B cell (primary cell): Measurements from ENCODE around the gene ABCB1. TPM values are rescaled to one million over a fixed set of nuclear protein-coding genes. Genes with fewer than 3 reads are reported as not detected.
A peak's percentile ranks its signal among the peaks of the same experiment; 100 is the strongest.

Experiments
- ATAC-seq: fragments of 200-7000 bp; cut with Tn5 transposase; one replicate; pipeline ENCODE4 v1.10.0; 2021; ENCODE audit warnings: low read depth, mild to moderate bottlenecking, moderate number of reproducible peaks, moderate library complexity
- CTCF ChIA-PET: fragments of 350-600 bp; sonication (Branson Sonifier 250); formaldehyde crosslinking; loops from one replicate; lab custom pipeline; 2021; ENCODE audit warnings: antibody characterized with exemption, inconsistent platforms; lab: Charles Lee
- POLR2A ChIA-PET: fragments of 350-600 bp; sonication (Branson Sonifier 250); formaldehyde crosslinking; loops from one replicate; lab custom pipeline; 2021; ENCODE audit warnings: antibody characterized with exemption; lab: Charles Lee
- DNase-seq: peaks from one replicate; pipeline ENCODE4 v3.0.0; 2013
- H2AFZ ChIP-seq: 2 replicates; pipeline ENCODE4 v1.6.1; 2012; ENCODE audit warnings: mild to moderate bottlenecking, low read depth, low read length; ENCODE audit not compliant: insufficient read depth, poor library complexity, severe bottlenecking
- H3K27ac ChIP-seq, 2 donors: 1 replicate in 1 of 2; 2 replicates in 1 of 2; pipeline ENCODE4 v1.5.1; 2012 to 2013; ENCODE audit warnings: low read length in 2 of 2, mild to moderate bottlenecking in 2 of 2, moderate library complexity in 1 of 2
- H3K27me3 ChIP-seq, 4 experiments: fragments of 200-600 bp in 1 of 4; sonication (generic) in 1 of 4; replicated peaks in 1 of 4; 1 replicate in 2 of 4; 2 replicates in 2 of 4; pipeline versions ENCODE4 v1.6.1 to v1.7.0; 2013 to 2016; ENCODE audit warnings: low read length in 3 of 4, mild to moderate bottlenecking in 2 of 4, mixed read lengths in 1 of 4, moderate library complexity in 1 of 4; ENCODE audit not compliant: insufficient read depth in 4 of 4, control insufficient read depth in 3 of 4; ENCODE audit errors: control extremely low read depth in 1 of 4
- H3K36me3 ChIP-seq, 2 experiments: replicated peaks in 1 of 2; 1 replicate in 1 of 2; 2 replicates in 1 of 2; pipeline versions ENCODE4 v1.6.1 to v1.7.1; 2013; ENCODE audit warnings: low read length in 1 of 2; ENCODE audit not compliant: insufficient read depth in 2 of 2, control insufficient read depth in 1 of 2; ENCODE audit errors: control extremely low read depth in 1 of 2, extremely low read depth in 1 of 2
- H3K4me1 ChIP-seq, 2 donors: fragments of 200-600 bp in 1 of 2; sonication (generic) in 1 of 2; 1 replicate in 1 of 2; 2 replicates in 1 of 2; pipeline versions ENCODE4 v1.5.1 to v1.6.1; 2013 to 2017; ENCODE audit warnings: low read length in 2 of 2; ENCODE audit not compliant: control insufficient read depth in 2 of 2, insufficient read depth in 2 of 2
- H3K4me2 ChIP-seq: replicated peaks from 2 replicates; pipeline ENCODE3; 2012; ENCODE audit warnings: mild to moderate bottlenecking, low read depth, low read length; ENCODE audit not compliant: poor library complexity, severe bottlenecking
- H3K4me3 ChIP-seq, 5 experiments: fragments of 200-600 bp in 1 of 5; sonication (generic) in 1 of 5; 1 replicate in 3 of 5; 2 replicates in 2 of 5; pipeline versions ENCODE4 v1.5.1 to v1.7.0; 2011 to 2016; ENCODE audit warnings: low read length in 4 of 5, mild to moderate bottlenecking in 4 of 5, low read depth in 2 of 5, control low read depth in 1 of 5, moderate library complexity in 1 of 5; ENCODE audit not compliant: insufficient read depth in 1 of 5; ENCODE audit errors: control extremely low read depth in 1 of 5, extremely low read depth in 1 of 5
- H3K79me2 ChIP-seq: fragments of 200-600 bp; sonication (generic); one replicate; pipeline ENCODE4 v1.6.0; 2016; ENCODE audit warnings: low read length; ENCODE audit not compliant: control insufficient read depth, insufficient read depth
- H3K9ac ChIP-seq: fragments of 200-600 bp; sonication (generic); 2 replicates; pipeline ENCODE4 v1.6.1; 2017; ENCODE audit warnings: mild to moderate bottlenecking, low read length, moderate library complexity
- H3K9me3 ChIP-seq, 3 donors: one replicate each; pipeline versions ENCODE4 v1.6.1 to v1.7.1; 2013; ENCODE audit warnings: low read length in 2 of 3; ENCODE audit not compliant: control insufficient read depth in 2 of 3, insufficient read depth in 1 of 3; ENCODE audit errors: control extremely low read depth in 1 of 3
- H4K20me1 ChIP-seq: 2 replicates; pipeline ENCODE4 v1.6.0; 2012; ENCODE audit warnings: mild to moderate bottlenecking, low read length; ENCODE audit not compliant: insufficient read depth, control insufficient read depth, poor library complexity, severe bottlenecking
- H3K27ac Mint-ChIP-seq: one replicate; pipeline ENCODE4 v1.8.0; 2021; ENCODE audit warnings: mixed read lengths
- H3K27me3 Mint-ChIP-seq: one replicate; pipeline ENCODE4 v1.8.0; 2021; ENCODE audit warnings: mixed read lengths
- H3K4me1 Mint-ChIP-seq: one replicate; pipeline ENCODE4 v1.8.0; 2021; ENCODE audit warnings: mixed read lengths
- H3K4me3 Mint-ChIP-seq: one replicate; pipeline ENCODE4 v1.8.0; 2021; ENCODE audit warnings: mixed read lengths
- H3K9me3 Mint-ChIP-seq: one replicate; pipeline ENCODE4 v1.8.0; 2022; ENCODE audit warnings: mixed read lengths; ENCODE audit not compliant: insufficient read depth
- CTCF ChIP-seq: fragments of 200-600 bp; IDR thresholded peaks from one replicate; pipeline ENCODE4 v1.8.0; 2022; ENCODE audit warnings: antibody characterized with exemption, mild to moderate bottlenecking
- EZH2 ChIP-seq: IDR thresholded peaks from 2 replicates; pipeline ENCODE4 v1.6.1; 2012; ENCODE audit warnings: borderline replicate concordance, low read depth, mild to moderate bottlenecking, moderate library complexity, low read length; ENCODE audit not compliant: insufficient read depth, poor library complexity, severe bottlenecking
- WGBS: methylation state at CpG from one replicate; pipeline ENCODE4 v1.1.5; 2013; ENCODE audit warnings: missing lambda C conversion rate; ENCODE audit not compliant: insufficient coverage; 5-methylcytosine and 5-hydroxymethylcytosine counted together
- intact Hi-C: fragments of 100-400 bp; cut with micrococcal nuclease; formaldehyde crosslinking; loops from one replicate; pipeline ENCODE4 v1.10.0; 2022
- polyA plus RNA-seq: library from polyadenylated mRNA; depleted of rRNA; stranded (reverse); fragments of >200 nt; gene quantifications from 2 replicates; pipeline ENCODE4 v1.2.3, GENCODE V29; 2012
- total RNA-seq, 2 donors: library from RNA; stranded (reverse); fragments of 120-200 nt in 1 of 2; gene quantifications; 1 replicate in 1 of 2; 2 replicates in 1 of 2; pipeline versions ENCODE4 v1.2.3 to v1.2.4, GENCODE V29; 2013 to 2022

The ABCB1 gene
- total and polyA plus RNA-seq, 2 donors (not counting 1 experiment from before 2014, with no cell fraction given) = 8.5 to 21.7 TPM

- Histone ChIP-seq H3K27ac (peak overlapping the region in 1 of 2 donors; percentile 16), H4K20me1 (no peaks in the 10 kb centered on the region), H3K4me1 (peaks cover 18 to 19% of the 10 kb centered on the region in 2 donors), H3K9me3 (no peaks in the 10 kb centered on the region), H3K27me3 (no peaks in the 10 kb centered on the region), H2AFZ (peak overlapping the region; percentile 8), H3K36me3 (peaks cover 0 to 15% of the 10 kb centered on the region in 2 experiments), H3K79me2 (no peaks in the 10 kb centered on the region), H3K4me2 (no peak overlapping the region), H3K9ac (no peak overlapping the region), H3K4me3 (no peak overlapping the region)
- no peak for DNase-seq
- H3K27ac Mint-ChIP-seq = peak overlapping the region; percentile 28
- TF ChIP-seq CTCF (no peak), EZH2 (no peak)
- H3K4me1 Mint-ChIP-seq = peaks cover 34% of the 10 kb centered on the region
- ATAC-seq = no peak
- ChIA-PET POLR2A (interaction anchor here (1.1 kb wide), 1 partner anchor 30 kb away, joined by 3 read pairs; the partner anchor contains the start of gene ABCB4), CTCF (interaction anchor here (0.7 to 3.2 kb wide), 12 partner anchors 9 to 664 kb away, joined by 3 to 26 read pairs (median 3); no protein-coding TSS in a partner anchor)
- no peak overlapping the region for H3K4me3 Mint-ChIP-seq
- H3K27me3 Mint-ChIP-seq = no peaks in the 10 kb centered on the region
- no peaks in the 10 kb centered on the region for H3K9me3 Mint-ChIP-seq
- intact Hi-C loops = loop anchor here (1.0 to 10.0 kb wide), 3 partner anchors 31 to 382 kb away; partner anchors contain the start of gene ABCB4
- 80% methylated on average over 2 of the region's 5 CpGs for WGBS
Measured at GRCh38 chr7:87505557-87506245, 95.0 kb downstream of the ABCB1 start.

GRCh38 chr7:87505122-87505521, 95.6 kb downstream of the ABCB1 start:
- Mint-ChIP-seq H3K27ac (no peak overlapping the region), H3K4me1 (peaks cover 38% of the 10 kb centered on the region)
- intact Hi-C loops = loop anchor here (10.0 kb wide), 1 partner anchor 290 kb away; no protein-coding TSS in a partner anchor

More at GRCh38 chr7:87505122-87505521, 95.6 kb downstream of the ABCB1 start:
- no peaks in the 10 kb centered on the region for H3K79me2 ChIP-seq
- no peaks in the 10 kb centered on the region for H3K9me3 ChIP-seq
- no peak overlapping the region for H3K4me3 Mint-ChIP-seq
- H3K9ac ChIP-seq = no peak overlapping the region
- no peak overlapping the region for H3K27ac ChIP-seq
- WGBS = no CpG with 5 or more reads among the region's 5 CpGs
- no peak overlapping the region for H2AFZ ChIP-seq
- H3K4me1 ChIP-seq = peaks cover 18 to 19% of the 10 kb centered on the region in 2 donors
- TF ChIP-seq CTCF = no peak
- no peak for TF ChIP-seq EZH2
- POLR2A ChIA-PET = interaction anchor here (1.1 kb wide), 1 partner anchor 29 kb away, joined by 3 read pairs; the partner anchor contains the start of gene ABCB4
- H3K4me3 ChIP-seq = no peak overlapping the region
- DNase-seq (no peak), ATAC-seq (no peak)
- H3K4me2 ChIP-seq = no peak overlapping the region
- H4K20me1 ChIP-seq = no peaks in the 10 kb centered on the region
- no peaks in the 10 kb centered on the region for H3K27me3 Mint-ChIP-seq
- CTCF ChIA-PET = interaction anchor here (1.0 to 3.2 kb wide), 4 partner anchors 11 to 381 kb away, joined by 3 to 26 read pairs (median 8); no protein-coding TSS in a partner anchor
- peaks cover 0 to 15% of the 10 kb centered on the region in 2 experiments for H3K36me3 ChIP-seq
- no peaks in the 10 kb centered on the region for H3K9me3 Mint-ChIP-seq
- H3K27me3 ChIP-seq = no peaks in the 10 kb centered on the region
